IMR-90 (cell line): ENCODE data around the gene RTN1. TPM values are rescaled to one million over a fixed set of nuclear protein-coding genes. Genes with fewer than 3 reads are reported as not detected.

Source experiments
- ATAC-seq: fragments of 200-7000 bp; cut with Tn5 transposase; 2 replicates; pipeline ENCODE4 v1.9.1; 2020; ENCODE audit warnings: low read depth, mild to moderate bottlenecking, moderate library complexity
- BruUV-seq: library from RNA; stranded (reverse); fragments of 400-500 nt; replicated peaks from 2 replicates; lab custom pipeline; 2021; lab: Mats Ljungman, UMichigan
- CTCF ChIA-PET: fragments of 300-600 bp; formaldehyde crosslinking; extraction: SDS; loops from one replicate; lab custom pipeline; 2021; ENCODE audit warnings: antibody characterized with exemption; lab: Yijun Ruan, JAX
- POLR2A ChIA-PET: fragments of 300-600 bp; sonication (Branson Sonifier 250); formaldehyde crosslinking; loops from one replicate; lab custom pipeline; 2022; ENCODE audit warnings: antibody characterized with exemption; ENCODE audit not compliant: unreplicated experiment; lab: Charles Lee
- DNase-seq: peaks from one replicate; pipeline ENCODE4 v3.0.0; 2013
- H2AFZ ChIP-seq: replicated peaks from 2 replicates; pipeline ENCODE3; 2013; ENCODE audit warnings: low read length, mild to moderate bottlenecking; ENCODE audit not compliant: poor library complexity
- H2AK5ac ChIP-seq: 2 replicates; pipeline ENCODE4 v1.6.1; 2013; ENCODE audit warnings: low read depth, low read length, inconsistent platforms
- H2AK9ac ChIP-seq: replicated peaks from 2 replicates; pipeline ENCODE3; 2013; ENCODE audit warnings: mild to moderate bottlenecking, low read depth, low read length, moderate library complexity; ENCODE audit not compliant: poor library complexity
- H2BK120ac ChIP-seq: 2 replicates; pipeline ENCODE4 v1.6.1; 2013; ENCODE audit warnings: low read depth, low read length, inconsistent platforms
- H2BK15ac ChIP-seq: 3 replicates; pipeline ENCODE4 v1.6.1; 2013; ENCODE audit warnings: low read depth, low read length, inconsistent platforms
- H2BK20ac ChIP-seq: 2 replicates; pipeline ENCODE4 v1.6.1; 2013; ENCODE audit warnings: low read depth, mild to moderate bottlenecking, inconsistent platforms, low read length, moderate library complexity
- H2BK5ac ChIP-seq: 2 replicates; pipeline ENCODE4 v1.6.1; 2013; ENCODE audit warnings: mild to moderate bottlenecking, low read depth, low read length, inconsistent platforms; ENCODE audit not compliant: poor library complexity, severe bottlenecking
- H3K14ac ChIP-seq: replicated peaks from 2 replicates; pipeline ENCODE4 v1.6.1; 2013; ENCODE audit warnings: low read depth, low read length, inconsistent platforms
- H3K18ac ChIP-seq: 2 replicates; pipeline ENCODE4 v1.6.1; 2013; ENCODE audit warnings: low read depth, low read length, control low read depth
- H3K23ac ChIP-seq: 2 replicates; pipeline ENCODE4 v1.6.1; 2013; ENCODE audit warnings: low read depth, low read length, inconsistent platforms
- H3K27ac ChIP-seq: 2 replicates; pipeline ENCODE4 v1.5.1; 2013; ENCODE audit warnings: mild to moderate bottlenecking, control low read depth, low read length; ENCODE audit not compliant: insufficient read depth
- H3K27me3 ChIP-seq: 2 replicates; pipeline ENCODE4 v1.6.1; 2013; ENCODE audit warnings: low read length; ENCODE audit not compliant: control insufficient read depth, insufficient read depth
- H3K36me3 ChIP-seq: 2 replicates; pipeline ENCODE4 v1.6.1; 2013; ENCODE audit warnings: low read length, mixed read lengths; ENCODE audit not compliant: control insufficient read depth, insufficient read depth
- H3K4ac ChIP-seq: 2 replicates; pipeline ENCODE4 v1.6.1; 2013; ENCODE audit warnings: low read depth, low read length, inconsistent platforms
- H3K4me1 ChIP-seq: 2 replicates; pipeline ENCODE4 v1.6.1; 2013; ENCODE audit warnings: low read length, mixed read lengths; ENCODE audit not compliant: control insufficient read depth, insufficient read depth
- H3K4me2 ChIP-seq: 2 replicates; pipeline ENCODE4 v1.6.1; 2013; ENCODE audit warnings: low read depth, mild to moderate bottlenecking, control low read depth, low read length, moderate library complexity
- H3K4me3 ChIP-seq: 2 replicates; pipeline ENCODE4 v1.5.1; 2013; ENCODE audit warnings: low read depth, mild to moderate bottlenecking, control low read depth, low read length, moderate library complexity; ENCODE audit not compliant: insufficient read depth
- H3K56ac ChIP-seq: 2 replicates; pipeline ENCODE4 v1.6.1; 2013; ENCODE audit warnings: low read length, inconsistent platforms; ENCODE audit not compliant: insufficient read depth; ENCODE audit errors: extremely low read depth
- H3K79me1 ChIP-seq, 2 experiments: 2 replicates each; pipeline ENCODE4 v1.6.1; 2013; ENCODE audit warnings: low read length in 2 of 2, inconsistent platforms in 1 of 2, low read depth in 1 of 2
- H3K9ac ChIP-seq: 2 replicates; pipeline ENCODE4 v1.6.1; 2013; ENCODE audit warnings: low read depth, low read length, control low read depth
- H3K9me1 ChIP-seq: 2 replicates; pipeline ENCODE4 v1.6.1; 2013; ENCODE audit warnings: low read length, inconsistent platforms; ENCODE audit not compliant: insufficient read depth
- H3K9me3 ChIP-seq: 2 replicates; pipeline ENCODE4 v1.6.1; 2013; ENCODE audit warnings: low read length; ENCODE audit not compliant: control insufficient read depth, insufficient read depth
- H4K20me1 ChIP-seq: 2 replicates; pipeline ENCODE4 v1.6.1; 2013; ENCODE audit warnings: low read length, inconsistent platforms; ENCODE audit not compliant: insufficient read depth
- H4K5ac ChIP-seq: 2 replicates; pipeline ENCODE4 v1.6.1; 2013; ENCODE audit warnings: mild to moderate bottlenecking, low read depth, low read length, control low read depth
- H4K8ac ChIP-seq, 2 experiments: 2 replicates each; pipeline ENCODE4 v1.6.1; 2013; ENCODE audit warnings: low read depth in 2 of 2, low read length in 2 of 2, control low read depth in 1 of 2, inconsistent platforms in 1 of 2
- H4K91ac ChIP-seq: 2 replicates; pipeline ENCODE4 v1.6.1; 2013; ENCODE audit warnings: low read depth, low read length, inconsistent platforms; ENCODE audit not compliant: insufficient read depth
- CTCF ChIP-seq: conservative IDR thresholded peaks from 2 replicates; pipeline ENCODE4 v1.5.1; 2012; ENCODE audit warnings: mild to moderate bottlenecking, low read depth, low read length, improper control_type of control experiment
- FOS ChIP-seq: fragments of 150-350 bp; IDR thresholded peaks from 2 replicates; pipeline ENCODE4 v1.6.1; 2016; ENCODE audit warnings: low read depth, low read length
- MXI1 ChIP-seq: IDR thresholded peaks from 2 replicates; pipeline ENCODE4 v1.6.1; 2012; ENCODE audit warnings: low read depth, mild to moderate bottlenecking, low read length, moderate library complexity, borderline replicate concordance
- WGBS, 2 experiments: methylation state at CpG; one replicate each; pipeline versions ENCODE4 v1.1.5 to v1.1.7; 2013; ENCODE audit warnings: missing lambda C conversion rate in 2 of 2; ENCODE audit not compliant: insufficient read length in 1 of 2; ENCODE audit errors: extremely low coverage in 2 of 2; 5-methylcytosine and 5-hydroxymethylcytosine counted together
- dilution Hi-C: fragments of 300-500 bp; cut with HindIII; formaldehyde crosslinking; loops from one replicate; pipeline ENCODE4 v1.14.3; 2018; ENCODE audit warnings: low sequenced_read_pairs; ENCODE audit not compliant: unreplicated experiment
- in situ Hi-C: fragments of 300-500 bp; cut with MboI; formaldehyde crosslinking; loops from 3 replicates; pipeline ENCODE4 v1.14.3; 2019; ENCODE audit warnings: low sequenced_read_pairs, inconsistent platforms, mixed read lengths
- intact Hi-C: fragments of 100-400 bp; cut with micrococcal nuclease; formaldehyde crosslinking; loops from 2 replicates; pipeline ENCODE4 v1.10.0; 2022
- polyA plus RNA-seq, 3 experiments: library from polyadenylated mRNA; depleted of rRNA; stranded (reverse); fragments of >200 nt; gene quantifications; 2 replicates each; pipeline ENCODE4 v1.2.3, GENCODE V29; 2012; ENCODE audit warnings: low replicate concordance in 1 of 3
- total RNA-seq: library from RNA; depleted of rRNA; stranded (reverse); fragments of >200 nt; gene quantifications from 2 replicates; pipeline ENCODE4 v1.2.3, GENCODE V29; 2012

RTN1 gene
- total and polyA plus RNA-seq, 2 of the 4 experiments (the other 2 are of a cell fraction) = 0.18 to 0.46 TPM

DNA sequence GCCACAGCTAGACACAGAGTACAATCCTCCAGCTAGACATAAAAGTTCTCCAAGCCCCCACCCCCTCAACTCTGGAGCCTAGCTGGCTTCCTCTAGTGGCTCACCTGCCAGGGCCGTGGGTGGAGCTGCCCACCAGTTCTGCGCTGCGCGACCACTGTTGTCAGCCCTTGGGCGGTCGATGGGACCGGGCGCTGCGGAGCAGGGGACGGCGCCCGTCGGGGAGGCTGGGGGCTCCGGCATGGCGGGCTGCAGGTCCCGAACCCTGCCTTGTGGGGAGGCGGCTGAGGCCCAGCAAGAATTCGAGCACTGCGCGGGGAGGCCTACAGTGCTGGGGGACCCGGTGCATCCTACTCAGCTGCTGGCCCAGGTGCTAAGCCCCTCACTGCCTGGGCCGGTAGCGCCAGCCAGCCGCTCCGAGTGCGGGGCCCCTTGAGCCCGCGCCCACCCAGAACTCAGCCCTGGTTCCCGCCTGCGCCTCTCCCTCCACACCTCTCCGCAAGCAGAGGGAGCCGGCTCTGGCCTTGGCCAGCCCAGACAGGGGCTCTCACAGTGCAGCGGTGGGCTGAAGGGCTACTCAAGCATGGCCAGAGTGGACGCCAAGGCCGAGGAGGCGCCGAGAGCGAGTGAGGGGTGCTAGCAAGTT is 51.0 kb downstream of the RTN1 start:
- Histone ChIP-seq H2AK5ac (no peak overlapping the region), H3K27ac (no peak overlapping the region), H3K9me1 (no peaks in the 10 kb centered on the region), H3K18ac (no peak overlapping the region), H2BK5ac (no peak overlapping the region), H4K5ac (no peak overlapping the region), H3K4ac (no peak overlapping the region), H3K4me1 (no peaks in the 10 kb centered on the region), H3K4me2 (no peak overlapping the region), H4K20me1 (no peaks in the 10 kb centered on the region), H2AK9ac (no peak overlapping the region), H3K79me1 (no peaks in the 10 kb centered on the region), H2BK120ac (no peak overlapping the region), H3K9ac (no peak overlapping the region), H4K8ac (no peak overlapping the region), H3K4me3 (no peak overlapping the region), H2BK15ac (no peak overlapping the region), H3K36me3 (no peaks in the 10 kb centered on the region), H3K9me3 (no peaks in the 10 kb centered on the region), H4K91ac (no peak overlapping the region), H2BK20ac (no peak overlapping the region), H2AFZ (no peak overlapping the region), H3K27me3 (no peaks in the 10 kb centered on the region), H3K23ac (no peak overlapping the region), H3K14ac (no peak overlapping the region), H3K56ac (no peak overlapping the region)
- 96% methylated on average over 17 of the region's 38 CpGs; no CpG with 5 or more reads in 1 of the 2 experiments for WGBS, 2 experiments
- ATAC-seq = no peak
- intact Hi-C loops (no loop called here), in situ Hi-C loops (no loop called here), dilution Hi-C loops (no loop called here)
- POLR2A ChIA-PET = no interaction called here
- DNase-seq = no peak
- BruUV-seq = no TSS peak
- CTCF ChIA-PET = no interaction called here
- TF ChIP-seq FOS = no peak
- no peak for TF ChIP-seq CTCF
- no peak for TF ChIP-seq MXI1
